Adrenal gland (tissue), 12 donors: ENCODE data around the gene LMBRD1. TPM values are rescaled to one million over a fixed set of nuclear protein-coding genes. Genes with fewer than 3 reads are reported as not detected.

Experiments
- DNase-seq, 7 donors: peaks; one replicate each; pipeline ENCODE4 v3.0.0-alpha.2; 2019 to 2020
- H3K27ac ChIP-seq, 5 donors: fragments of 200-600 bp; sonication (generic) in 4 of 5; 1 replicate in 3 of 5; 2 replicates in 2 of 5; pipeline versions ENCODE4 v1.5.1 to v1.8.0; 2016 to 2020; ENCODE audit warnings: mild to moderate bottlenecking in 1 of 5
- H3K27me3 ChIP-seq: fragments of 200-600 bp; 2 replicates; pipeline ENCODE4 v1.8.0; 2021
- H3K36me3 ChIP-seq, 2 donors: fragments of 200-600 bp; replicated peaks in 1 of 2; 1 replicate in 1 of 2; 2 replicates in 1 of 2; pipeline versions ENCODE4 v1.5.1 to v1.8.0; 2018 to 2022
- H3K4me1 ChIP-seq, 2 donors: fragments of 200-600 bp; replicated peaks in 1 of 2; 1 replicate in 1 of 2; 2 replicates in 1 of 2; pipeline versions ENCODE4 v1.5.1 to v1.8.0; 2018 to 2021
- H3K4me3 ChIP-seq, 4 donors: fragments of 200-600 bp; sonication (generic) in 3 of 4; one replicate each; pipeline ENCODE4 v1.5.1; 2016 to 2018
- H3K9me3 ChIP-seq, 3 donors: fragments of 200-600 bp; sonication (generic) in 1 of 3; replicated peaks in 1 of 3; 1 replicate in 2 of 3; 2 replicates in 1 of 3; pipeline versions ENCODE4 v1.5.1 to v1.8.0; 2016 to 2021
- CTCF ChIP-seq, 6 experiments: fragments of 450-650 bp in 4 of 6; fragments of 200-600 bp in 2 of 6; sonication (generic) in 1 of 6; IDR thresholded peaks; 1 replicate in 5 of 6; 2 replicates in 1 of 6; pipeline versions ENCODE4 v1.5.1 to v1.8.0; 2016 to 2021; ENCODE audit warnings: antibody characterized with exemption in 6 of 6, mild to moderate bottlenecking in 2 of 6, moderate library complexity in 1 of 6
- POLR2A ChIP-seq, 2 donors: fragments of 450-650 bp; IDR thresholded peaks; one replicate each; pipeline ENCODE4 v1.6.1; 2017; ENCODE audit warnings: antibody characterized with exemption in 2 of 2, mild to moderate bottlenecking in 2 of 2, moderate library complexity in 1 of 2
- WGBS, 4 donors: extraction: QIAGEN DNeasy Blood & Tissue Kit in 2 of 4; methylation state at CpG; one replicate each; pipeline versions ENCODE4 v1.1.5 to v1.1.7; 2013 to 2017; 5-methylcytosine and 5-hydroxymethylcytosine counted together
- intact Hi-C, 2 donors: fragments of 100-400 bp; cut with DNase I; formaldehyde crosslinking; loops; one replicate each; pipeline versions ENCODE4 v1.14.1 to v1.15.0; 2022 to 2023
- polyA plus RNA-seq, 3 donors: library from polyadenylated mRNA; stranded (reverse); fragments of 200-250 nt in 2 of 3; fragments of 350-450 nt in 1 of 3; fragmentation: Illumina TruSeq in 1 of 3; extraction: RNeasy Lipid Tissue Mini Kit (QIAGEN cat#74804) in 1 of 3; gene quantifications; one replicate each; pipeline ENCODE4 v1.2.3, GENCODE V29; 2013 to 2014
- total RNA-seq, 9 donors: library from RNA; depleted of rRNA in 4 of 9; stranded (reverse); fragments of >200 nt in 4 of 9; fragments of 120-200 nt in 1 of 9; fragmentation: NEBNext Ultra II Directional in 1 of 9; extraction: Animal tissue kit (Norgen Biotek cat#: 25700) in 1 of 9; gene quantifications; one replicate each; pipeline versions ENCODE4 v1.1.0 to v1.2.4, GENCODE V29; 2013 to 2023
- donor health status: healthy with polysubstance abuse.
- donor health status: Bipolar disorder and iron deficiency.
- donor health status: DM: yes; HTN: yes; CAD: no.
- donor health status: DM: no; HTN: no; CAD: no.
- donor health status: DM: no; HTN: no; CAD: no.
- donor health status: DM: yes; HTN: yes; CAD: no.

LMBRD1 gene
- total and polyA plus RNA-seq, 12 donors = 22.1 to 141 (median 103) TPM

GRCh38 chr6:69632932-69633331 lies 163.9 kb downstream of the LMBRD1 start:
- no peak for DNase-seq
- no peak overlapping the region for H3K4me3 ChIP-seq
- H3K27ac ChIP-seq = no peak overlapping the region
- no peaks in the 10 kb centered on the region for H3K27me3 ChIP-seq
- 71 to 87% (median 74%) methylated on average over 2 of the region's 2 CpGs for WGBS, 4 donors
- H3K36me3 ChIP-seq = no peaks in the 10 kb centered on the region
- H3K4me1 ChIP-seq = no peaks in the 10 kb centered on the region
- intact Hi-C loops = no loop called here
- TF ChIP-seq POLR2A (IDR thresholded peaks at IDR 0.05) (no peak), CTCF (IDR thresholded peaks at IDR 0.05) (no peak)
- no peaks in the 10 kb centered on the region for H3K9me3 ChIP-seq

GRCh38 chr6:69631552-69632346 lies 165.1 kb downstream of the LMBRD1 start:
- Histone ChIP-seq H3K4me3 (no peak overlapping the region), H3K36me3 (no peaks in the 10 kb centered on the region), H3K27ac (no peak overlapping the region), H3K9me3 (no peaks in the 10 kb centered on the region), H3K27me3 (no peaks in the 10 kb centered on the region), H3K4me1 (no peaks in the 10 kb centered on the region)
- 39 to 53% (median 50%) methylated on average over 4 of the region's 4 CpGs for WGBS, 4 donors
- intact Hi-C loops = no loop called here
- no peak for DNase-seq
- TF ChIP-seq POLR2A (IDR thresholded peaks at IDR 0.05) = no peak
- no peak for TF ChIP-seq CTCF (IDR thresholded peaks at IDR 0.05)

- 88 to 100% (median 94%) methylated on average over 1 of the region's 1 CpG for WGBS, 4 donors
- intact Hi-C loops = no loop called here
- H3K36me3 ChIP-seq = no peaks in the 10 kb centered on the region
- no peak overlapping the region for H3K4me3 ChIP-seq
- H3K4me1 ChIP-seq = no peaks in the 10 kb centered on the region
- no peak for TF ChIP-seq CTCF (IDR thresholded peaks at IDR 0.05)
- no peak for TF ChIP-seq POLR2A (IDR thresholded peaks at IDR 0.05)
- DNase-seq = no peak
- H3K27me3 ChIP-seq = no peaks in the 10 kb centered on the region
- H3K9me3 ChIP-seq = no peaks in the 10 kb centered on the region
- H3K27ac ChIP-seq = no peak overlapping the region
These were observed 166.0 kb downstream of the LMBRD1 start for GRCh38 chr6:69630767-69631166.

GRCh38 chr6:69627625-69628024 lies 169.2 kb downstream of the LMBRD1 start:
- intact Hi-C loops = no loop called here
- Histone ChIP-seq H3K36me3 (no peaks in the 10 kb centered on the region), H3K27ac (no peak overlapping the region), H3K27me3 (no peaks in the 10 kb centered on the region), H3K4me3 (no peak overlapping the region), H3K9me3 (no peaks in the 10 kb centered on the region), H3K4me1 (no peaks in the 10 kb centered on the region)
- no peak for TF ChIP-seq POLR2A (IDR thresholded peaks at IDR 0.05)
- no peak for TF ChIP-seq CTCF (IDR thresholded peaks at IDR 0.05)
- WGBS, 4 donors = 30 to 86% (median 66%) methylated on average over 1 of the region's 1 CpG
- no peak for DNase-seq
